K562 (cell line): ENCODE results near the gene FAM78B.

ENCODE experiments used
- CEBPB ChIP-seq: fragments of 450-650 bp; IDR thresholded peaks from 2 replicates; pipeline ENCODE4 v1.6.1; 2016; ENCODE audit warnings: missing genetic modification characterization, missing compliant biosample characterization
- EHMT2 ChIP-seq: fragments of 450-650 bp; IDR thresholded peaks from 2 replicates; pipeline ENCODE4 v1.6.1; 2018; ENCODE audit warnings: antibody characterized with exemption
- HNRNPLL ChIP-seq: fragments of 200-400 bp; formaldehyde crosslinking; IDR thresholded peaks from 2 replicates; pipeline ENCODE4 v1.6.1; 2017; ENCODE audit warnings: low read length, low read depth, mild to moderate bottlenecking; ENCODE audit not compliant: poor library complexity, severe bottlenecking
- ID3 ChIP-seq, 2 experiments: fragments of 250-450 bp in 1 of 2; fragments of 450-650 bp in 1 of 2; sonication (Bioruptor Pico) in 1 of 2; IDR thresholded peaks; 2 replicates each; pipeline versions ENCODE4 v1.6.1 to v1.8.0; 2016 to 2021; ENCODE audit warnings: mild to moderate bottlenecking in 2 of 2, moderate library complexity in 2 of 2, missing compliant biosample characterization in 1 of 2, missing genetic modification characterization in 1 of 2
- JUN ChIP-seq, 2 experiments: sonication (generic) in 1 of 2; formaldehyde crosslinking in 1 of 2; IDR thresholded peaks; 2 replicates each; pipeline versions ENCODE4 v1.6.1 to v1.8.0; 2012 to 2022; ENCODE audit warnings: borderline replicate concordance in 2 of 2, mild to moderate bottlenecking in 2 of 2, improper control_type of control experiment in 1 of 2, low read depth in 1 of 2, low read length in 1 of 2, missing genetic modification reagents in 1 of 2
- PHF20 ChIP-seq: fragments of 450-650 bp; IDR thresholded peaks from 2 replicates; pipeline ENCODE4 v1.6.1; 2018; ENCODE audit not compliant: partially characterized antibody
- TCF7L2 ChIP-seq: fragments of 150-350 bp; IDR thresholded peaks from 2 replicates; pipeline ENCODE4 v1.6.1; 2016; ENCODE audit warnings: low read depth, mild to moderate bottlenecking, low read length, moderate library complexity
- TF ChIP-seq, protein P1 (sequence below), 3 experiments: IDR thresholded peaks in 2 of 3; conservative IDR thresholded peaks in 1 of 3; 2 replicates each; pipeline ENCODE4 v1.5.1; 2011 to 2012; ENCODE audit warnings: low read length in 3 of 3, mild to moderate bottlenecking in 3 of 3, control low read depth in 2 of 3, improper control_type of control experiment in 1 of 3, inconsistent platforms in 1 of 3, low read depth in 1 of 3, mixed read lengths in 1 of 3, moderate library complexity in 1 of 3; ENCODE audit not compliant: insufficient read depth in 2 of 3

DNA sequence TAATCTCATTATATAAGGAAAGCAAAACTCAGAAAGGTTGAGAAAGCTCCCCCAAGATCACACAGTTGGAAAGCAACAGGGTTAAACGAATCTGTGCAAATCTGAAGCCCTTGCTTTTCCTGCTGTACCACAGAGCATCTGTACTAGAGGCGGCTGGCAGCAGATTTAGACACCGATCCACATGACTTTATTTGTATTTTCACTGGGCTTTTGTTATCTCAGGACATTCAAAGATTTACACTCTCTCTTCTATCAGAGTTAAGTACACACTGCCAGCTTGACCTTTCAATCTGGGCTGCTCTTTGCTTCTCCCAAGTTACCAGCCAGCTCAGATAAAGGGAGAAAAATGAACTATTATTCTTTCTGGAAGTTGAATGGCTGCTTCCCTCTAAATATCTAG is 146.6 kb downstream of the FAM78B start:
- TF ChIP-seq ID3 (CRISPR knock-in tag; IDR thresholded peaks at IDR 0.05) (no peak), ID3 (tag; IDR thresholded peaks at IDR 0.05) (no peak), CEBPB (no peak), HNRNPLL (no peak), EHMT2 (no peak), PHF20 (no peak), TCF7L2 (no peak), JUN (IDR thresholded peaks at IDR 0.05; ENCODE audit: borderline replicate concordance, low read depth, low read length) (no peak), JUN (CRISPR knock-in tag; IDR thresholded peaks at IDR 0.05; ENCODE audit: borderline replicate concordance) (no peak)
- TF ChIP-seq, protein P1, sequence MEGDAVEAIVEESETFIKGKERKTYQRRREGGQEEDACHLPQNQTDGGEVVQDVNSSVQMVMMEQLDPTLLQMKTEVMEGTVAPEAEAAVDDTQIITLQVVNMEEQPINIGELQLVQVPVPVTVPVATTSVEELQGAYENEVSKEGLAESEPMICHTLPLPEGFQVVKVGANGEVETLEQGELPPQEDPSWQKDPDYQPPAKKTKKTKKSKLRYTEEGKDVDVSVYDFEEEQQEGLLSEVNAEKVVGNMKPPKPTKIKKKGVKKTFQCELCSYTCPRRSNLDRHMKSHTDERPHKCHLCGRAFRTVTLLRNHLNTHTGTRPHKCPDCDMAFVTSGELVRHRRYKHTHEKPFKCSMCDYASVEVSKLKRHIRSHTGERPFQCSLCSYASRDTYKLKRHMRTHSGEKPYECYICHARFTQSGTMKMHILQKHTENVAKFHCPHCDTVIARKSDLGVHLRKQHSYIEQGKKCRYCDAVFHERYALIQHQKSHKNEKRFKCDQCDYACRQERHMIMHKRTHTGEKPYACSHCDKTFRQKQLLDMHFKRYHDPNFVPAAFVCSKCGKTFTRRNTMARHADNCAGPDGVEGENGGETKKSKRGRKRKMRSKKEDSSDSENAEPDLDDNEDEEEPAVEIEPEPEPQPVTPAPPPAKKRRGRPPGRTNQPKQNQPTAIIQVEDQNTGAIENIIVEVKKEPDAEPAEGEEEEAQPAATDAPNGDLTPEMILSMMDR (IDR thresholded peaks at IDR 0.05 in 2 of 3, conservative IDR thresholded peaks at IDR 0.05 in 1 of 3; ENCODE audit: insufficient read depth in 2 of 3, low read depth in 1 of 3, low read length in 3 of 3): no peak
